ENCODE results near the gene HIPK2. TPM values are rescaled to one million over a fixed set of nuclear protein-coding genes. Genes with fewer than 3 reads are reported as not detected.
"Not testable (repeated sequence)": the region's sequence is repeated elsewhere in the genome, so short reads cannot be mapped to it uniquely, and the experiment has no call there.

The HIPK2 gene
- total RNA-seq, 1 donor from 2014 or later = 5.8 TPM

- TF ChIP-seq CTCF (IDR thresholded peaks at IDR 0.05; ENCODE audit: insufficient read depth, low read length, severe bottlenecking) = no peak
- H3K27me3 ChIP-seq (ENCODE audit: control insufficient read depth, insufficient read depth, low read length) = no peaks in the 10 kb centered on the region
- FAIRE-seq = no peak
Measured at GRCh38 chr7:139674752-139675126, 103.1 kb downstream of the HIPK2 start.

GRCh38 chr7:139674341-139674740 is 103.5 kb downstream of the HIPK2 start:
- TF ChIP-seq CTCF (IDR thresholded peaks at IDR 0.05; ENCODE audit: insufficient read depth, low read length, severe bottlenecking) = no peak
- no peak for FAIRE-seq
- H3K27me3 ChIP-seq (ENCODE audit: control insufficient read depth, insufficient read depth, low read length) = no peaks in the 10 kb centered on the region
- no peak overlapping the region for H3K4me3 ChIP-seq (ENCODE audit: low read depth, low read length)
- DNase-seq (ENCODE audit: low read depth) = no peak
- H3K36me3 ChIP-seq (ENCODE audit: control insufficient read depth, insufficient read depth, low read length) = no peaks in the 10 kb centered on the region

More at GRCh38 chr7:139674752-139675126, 103.1 kb downstream of the HIPK2 start:
- Histone ChIP-seq H3K36me3 (ENCODE audit: control insufficient read depth, insufficient read depth, low read length) (no peaks in the 10 kb centered on the region), H3K4me3 (ENCODE audit: low read depth, low read length) (no peak overlapping the region)
- no peak for DNase-seq (ENCODE audit: low read depth)

DNA sequence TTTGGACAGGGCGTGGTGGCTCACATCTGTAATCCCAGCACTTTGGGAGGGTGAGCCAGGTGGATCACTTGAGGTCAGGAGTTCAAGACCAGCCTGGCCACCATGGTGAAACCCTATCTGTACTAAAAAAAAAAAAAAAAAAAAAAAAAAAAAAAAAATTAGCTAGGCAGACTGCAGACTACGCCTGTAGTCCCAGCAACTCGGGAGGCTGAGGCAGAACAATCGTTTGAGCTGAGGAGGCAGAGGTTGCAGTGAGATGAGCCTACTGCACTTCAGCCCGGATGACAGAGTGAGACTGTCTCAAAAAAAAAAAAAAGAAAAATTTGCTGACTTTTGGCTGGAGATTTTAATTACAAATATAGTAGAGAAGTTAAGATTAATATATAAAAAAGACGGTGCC is 104.0 kb downstream of the HIPK2 start:
- no peak overlapping the region for H3K4me3 ChIP-seq (ENCODE audit: low read depth, low read length)
- DNase-seq (ENCODE audit: low read depth) = no peak

DNA sequence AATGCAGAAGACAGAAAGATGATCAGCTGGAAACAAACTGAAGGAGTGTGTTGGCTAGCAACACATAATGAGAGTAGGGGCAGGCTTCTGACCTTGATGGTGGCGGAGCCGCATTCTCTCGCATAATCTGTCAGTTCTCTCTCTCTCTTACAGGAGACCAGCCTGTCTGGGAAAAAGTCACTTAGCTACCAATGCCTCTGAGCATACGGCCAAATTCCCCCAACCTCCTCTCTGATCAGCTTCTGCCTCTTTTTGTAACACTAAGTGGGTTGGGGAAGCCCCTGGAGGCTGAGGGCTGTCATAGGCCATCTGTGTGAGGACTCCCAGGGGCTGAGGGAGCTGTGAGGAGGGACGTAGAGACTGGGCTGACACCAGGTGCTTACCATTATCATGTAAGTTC is 104.6 kb downstream of the HIPK2 start:
- H3K27me3 ChIP-seq (ENCODE audit: control insufficient read depth, insufficient read depth, low read length) = no peaks in the 10 kb centered on the region
- FAIRE-seq (no peak), DNase-seq (ENCODE audit: low read depth) (no peak)
- TF ChIP-seq CTCF (IDR thresholded peaks at IDR 0.05; ENCODE audit: insufficient read depth, low read length, severe bottlenecking) = no peak
- H3K4me3 ChIP-seq (ENCODE audit: low read depth, low read length) = no peak overlapping the region
- no peaks in the 10 kb centered on the region for H3K36me3 ChIP-seq (ENCODE audit: control insufficient read depth, insufficient read depth, low read length)

More for the DNA sequence above, 104.0 kb downstream of the HIPK2 start:
- Histone ChIP-seq H3K36me3 (ENCODE audit: control insufficient read depth, insufficient read depth, low read length) (no peaks in the 10 kb centered on the region), H3K27me3 (ENCODE audit: control insufficient read depth, insufficient read depth, low read length) (no peaks in the 10 kb centered on the region)
- TF ChIP-seq CTCF (IDR thresholded peaks at IDR 0.05; ENCODE audit: insufficient read depth, low read length, severe bottlenecking) = no peak
- FAIRE-seq = no peak

DNA sequence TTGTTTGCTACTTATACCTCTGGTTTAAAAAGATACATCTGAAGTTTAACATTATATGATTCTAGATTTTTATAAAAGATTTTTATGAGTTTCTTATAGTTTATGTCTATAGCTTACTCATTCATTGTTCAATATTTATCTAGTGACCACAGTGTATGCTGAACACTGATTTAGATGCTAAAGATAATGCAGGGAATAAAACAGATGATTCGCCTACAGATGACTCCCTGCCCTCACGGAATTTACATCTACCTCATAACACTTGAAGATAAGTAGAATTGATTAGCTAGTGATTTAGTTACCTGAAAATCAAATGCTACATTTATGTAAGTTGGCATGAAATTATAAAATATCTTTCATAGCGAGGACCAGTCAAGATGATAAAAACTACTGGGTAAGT is 105.8 kb downstream of the HIPK2 start:
- TF ChIP-seq CTCF (IDR thresholded peaks at IDR 0.05; ENCODE audit: insufficient read depth, low read length, severe bottlenecking) = no peak
- H3K4me3 ChIP-seq (ENCODE audit: low read depth, low read length) = no peak overlapping the region
- FAIRE-seq (no peak), DNase-seq (ENCODE audit: low read depth) (no peak)
- no peaks in the 10 kb centered on the region for H3K27me3 ChIP-seq (ENCODE audit: control insufficient read depth, insufficient read depth, low read length)
- H3K36me3 ChIP-seq (ENCODE audit: control insufficient read depth, insufficient read depth, low read length) = no peaks in the 10 kb centered on the region

- H3K36me3 ChIP-seq (ENCODE audit: control insufficient read depth, insufficient read depth, low read length); DNase-seq (ENCODE audit: low read depth); H3K4me3 ChIP-seq (ENCODE audit: low read depth, low read length); FAIRE-seq; H3K27me3 ChIP-seq (ENCODE audit: control insufficient read depth, insufficient read depth, low read length): not testable (repeated sequence)
Measured at GRCh38 chr7:139670662-139671061, 107.1 kb downstream of the HIPK2 start.

All from bronchial epithelial cell (primary cell).